H9 (cell line): ENCODE measurements around the gene ARL5A. TPM values are rescaled to one million over a fixed set of nuclear protein-coding genes. Genes with fewer than 3 reads are reported as not detected.

Experiments used
- DNase-seq: peaks from one replicate; pipeline ENCODE4 v3.0.0-alpha.2; 2017
- H2AFZ ChIP-seq: one replicate; pipeline ENCODE4 v1.6.1; 2013; ENCODE audit warnings: mild to moderate bottlenecking, low read length, control low read depth, moderate library complexity
- H2AK5ac ChIP-seq: 2 replicates; pipeline ENCODE4 v1.6.1; 2013; ENCODE audit warnings: low read length, control low read depth, mixed read lengths; ENCODE audit not compliant: insufficient read length
- H2BK120ac ChIP-seq: one replicate; pipeline ENCODE4 v1.6.1; 2013; ENCODE audit warnings: low read depth, mild to moderate bottlenecking, low read length, control low read depth, inconsistent platforms; ENCODE audit not compliant: poor library complexity, severe bottlenecking
- H2BK12ac ChIP-seq: 2 replicates; pipeline ENCODE4 v1.6.1; 2013; ENCODE audit warnings: low read length, control low read depth, mixed read lengths, low read depth; ENCODE audit not compliant: insufficient read length
- H2BK15ac ChIP-seq: 2 replicates; pipeline ENCODE4 v1.6.1; 2013; ENCODE audit warnings: low read depth, low read length, control low read depth
- H2BK20ac ChIP-seq: one replicate; pipeline ENCODE4 v1.6.1; 2013; ENCODE audit warnings: low read depth, mild to moderate bottlenecking, low read length, control low read depth, inconsistent platforms; ENCODE audit not compliant: poor library complexity, severe bottlenecking
- H2BK5ac ChIP-seq: 2 replicates; pipeline ENCODE4 v1.6.1; 2013; ENCODE audit warnings: low read length, control low read depth, mixed read lengths; ENCODE audit not compliant: insufficient read length
- H3K14ac ChIP-seq: 2 replicates; pipeline ENCODE4 v1.6.1; 2013; ENCODE audit warnings: low read length, control low read depth; ENCODE audit not compliant: insufficient read depth
- H3K18ac ChIP-seq: 2 replicates; pipeline ENCODE4 v1.6.1; 2013; ENCODE audit warnings: low read depth, mild to moderate bottlenecking, mixed read lengths, low read length, control low read depth; ENCODE audit not compliant: insufficient read length
- H3K23ac ChIP-seq: 2 replicates; pipeline ENCODE4 v1.6.1; 2013; ENCODE audit warnings: low read length, control low read depth, mixed read lengths, low read depth; ENCODE audit not compliant: insufficient read length
- H3K23me2 ChIP-seq: 2 replicates; pipeline ENCODE4 v1.6.1; 2013; ENCODE audit warnings: low read depth, mild to moderate bottlenecking, mixed read lengths, low read length, control low read depth; ENCODE audit not compliant: insufficient read length, poor library complexity, severe bottlenecking
- H3K27ac ChIP-seq: 2 replicates; pipeline ENCODE4 v1.5.1; 2013; ENCODE audit warnings: low read length, control low read depth, mixed read lengths, low read depth; ENCODE audit not compliant: insufficient read length
- H3K27me3 ChIP-seq: 2 replicates; pipeline ENCODE4 v1.6.1; 2013; ENCODE audit warnings: low read length, control low read depth, inconsistent platforms; ENCODE audit not compliant: insufficient read depth
- H3K4ac ChIP-seq: 2 replicates; pipeline ENCODE4 v1.6.1; 2013; ENCODE audit warnings: low read depth, mild to moderate bottlenecking, control low read depth, inconsistent platforms, low read length, moderate library complexity
- H3K4me1 ChIP-seq: 2 replicates; pipeline ENCODE4 v1.6.1; 2013; ENCODE audit warnings: low read length, control low read depth, inconsistent platforms; ENCODE audit not compliant: insufficient read depth
- H3K4me2 ChIP-seq: 2 replicates; pipeline ENCODE4 v1.6.1; 2013; ENCODE audit warnings: low read length, control low read depth, mixed read lengths; ENCODE audit not compliant: insufficient read length, insufficient read depth
- H3K56ac ChIP-seq: 2 replicates; pipeline ENCODE4 v1.6.1; 2013; ENCODE audit warnings: low read depth, mild to moderate bottlenecking, mixed read lengths, low read length, control low read depth; ENCODE audit not compliant: insufficient read length
- H3K79me1 ChIP-seq: 2 replicates; pipeline ENCODE4 v1.6.1; 2013; ENCODE audit warnings: low read depth, mild to moderate bottlenecking, moderate library complexity, low read length, control low read depth, inconsistent platforms; ENCODE audit not compliant: insufficient read depth, poor library complexity, severe bottlenecking
- H3K79me2 ChIP-seq: 2 replicates; pipeline ENCODE4 v1.6.1; 2013; ENCODE audit warnings: low read length, control low read depth, inconsistent platforms; ENCODE audit not compliant: insufficient read depth
- H3K9ac ChIP-seq: 2 replicates; pipeline ENCODE4 v1.6.1; 2013; ENCODE audit warnings: low read length, control low read depth, mixed read lengths; ENCODE audit not compliant: insufficient read length; ENCODE audit errors: extremely low read depth
- H3K9me3 ChIP-seq: one replicate; pipeline ENCODE4 v1.6.1; 2013; ENCODE audit warnings: low read depth, low read length, inconsistent platforms; ENCODE audit not compliant: control insufficient read depth
- H3T11ph ChIP-seq: one replicate; pipeline ENCODE4 v1.6.1; 2013; ENCODE audit warnings: mild to moderate bottlenecking, low read length, control low read depth, inconsistent platforms
- H4K20me1 ChIP-seq: one replicate; pipeline ENCODE4 v1.6.1; 2013; ENCODE audit not compliant: control insufficient read depth, insufficient read length, insufficient read depth
- H4K5ac ChIP-seq: 2 replicates; pipeline ENCODE4 v1.6.1; 2013; ENCODE audit warnings: low read depth, mild to moderate bottlenecking, mixed read lengths, low read length, control low read depth; ENCODE audit not compliant: insufficient read length
- H4K8ac ChIP-seq: replicated peaks from 2 replicates; pipeline ENCODE4 v1.6.1; 2013; ENCODE audit warnings: low read length, control low read depth, mixed read lengths, low read depth; ENCODE audit not compliant: insufficient read length
- H4K91ac ChIP-seq: 2 replicates; pipeline ENCODE4 v1.6.1; 2013; ENCODE audit warnings: low read depth, mild to moderate bottlenecking, moderate library complexity, mixed read lengths, low read length, control low read depth; ENCODE audit not compliant: insufficient read length
- H3K27ac Mint-ChIP-seq, 3 experiments: 2 replicates in 2 of 3; 3 replicates in 1 of 3; pipeline ENCODE4 v1.8.0; 2020 to 2021; ENCODE audit warnings: mixed read lengths in 3 of 3, mild to moderate bottlenecking in 1 of 3, moderate library complexity in 1 of 3
- H3K27me3 Mint-ChIP-seq: 2 replicates; pipeline ENCODE4 v1.8.0; 2021; ENCODE audit warnings: low read depth, mild to moderate bottlenecking, moderate library complexity, mixed read lengths
- H3K36me3 Mint-ChIP-seq, 3 experiments: 2 replicates in 2 of 3; 3 replicates in 1 of 3; pipeline ENCODE4 v1.8.0; 2020 to 2021; ENCODE audit warnings: low read depth in 3 of 3, mixed read lengths in 3 of 3; ENCODE audit not compliant: insufficient read depth in 1 of 3
- H3K4me1 Mint-ChIP-seq, 2 experiments: 2 replicates each; pipeline ENCODE4 v1.8.0; 2020; ENCODE audit warnings: mixed read lengths in 2 of 2
- H3K4me3 Mint-ChIP-seq, 2 experiments: 2 replicates in 1 of 2; 3 replicates in 1 of 2; pipeline ENCODE4 v1.8.0; 2020 to 2021; ENCODE audit warnings: mild to moderate bottlenecking in 2 of 2, mixed read lengths in 2 of 2, moderate library complexity in 1 of 2
- H3K9me3 Mint-ChIP-seq, 2 experiments: 2 replicates in 1 of 2; 3 replicates in 1 of 2; pipeline ENCODE4 v1.8.0; 2020; ENCODE audit warnings: mild to moderate bottlenecking in 2 of 2, mixed read lengths in 2 of 2, moderate library complexity in 1 of 2
- total RNA-seq: library from RNA; stranded (reverse); gene quantifications from 2 replicates; pipeline ENCODE4 v1.2.1, GENCODE V29; 2021
- TF ChIP-seq, protein P1 (sequence below): fragments of 200-600 bp; sonication (generic); conservative IDR thresholded peaks from 3 replicates; pipeline ENCODE4 v1.8.0; 2021; ENCODE audit warnings: antibody characterized with exemption, mild to moderate bottlenecking

The ARL5A gene
- total RNA-seq, 1 experiment from 2014 or later, result 66.7 TPM

DNA sequence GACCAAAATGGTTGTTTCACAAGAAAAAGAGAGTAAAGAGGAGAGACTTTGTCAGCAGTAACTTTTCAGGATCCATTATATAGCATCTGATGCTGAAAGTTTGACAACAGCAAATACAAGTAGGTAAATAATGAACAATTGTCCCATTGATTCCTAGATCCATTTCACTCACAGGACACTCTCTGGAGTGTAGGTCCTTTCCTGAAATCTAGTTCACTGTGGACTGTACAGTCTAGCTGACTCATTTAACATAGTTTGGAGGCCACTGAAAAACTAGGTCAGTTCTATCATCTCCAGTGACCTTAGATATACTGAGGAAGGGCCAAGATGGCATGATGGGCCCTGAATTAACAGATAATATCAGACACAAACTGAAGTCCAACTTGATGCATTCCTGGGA, 74.7 kb downstream of the ARL5A start:
- TF ChIP-seq, protein P1, sequence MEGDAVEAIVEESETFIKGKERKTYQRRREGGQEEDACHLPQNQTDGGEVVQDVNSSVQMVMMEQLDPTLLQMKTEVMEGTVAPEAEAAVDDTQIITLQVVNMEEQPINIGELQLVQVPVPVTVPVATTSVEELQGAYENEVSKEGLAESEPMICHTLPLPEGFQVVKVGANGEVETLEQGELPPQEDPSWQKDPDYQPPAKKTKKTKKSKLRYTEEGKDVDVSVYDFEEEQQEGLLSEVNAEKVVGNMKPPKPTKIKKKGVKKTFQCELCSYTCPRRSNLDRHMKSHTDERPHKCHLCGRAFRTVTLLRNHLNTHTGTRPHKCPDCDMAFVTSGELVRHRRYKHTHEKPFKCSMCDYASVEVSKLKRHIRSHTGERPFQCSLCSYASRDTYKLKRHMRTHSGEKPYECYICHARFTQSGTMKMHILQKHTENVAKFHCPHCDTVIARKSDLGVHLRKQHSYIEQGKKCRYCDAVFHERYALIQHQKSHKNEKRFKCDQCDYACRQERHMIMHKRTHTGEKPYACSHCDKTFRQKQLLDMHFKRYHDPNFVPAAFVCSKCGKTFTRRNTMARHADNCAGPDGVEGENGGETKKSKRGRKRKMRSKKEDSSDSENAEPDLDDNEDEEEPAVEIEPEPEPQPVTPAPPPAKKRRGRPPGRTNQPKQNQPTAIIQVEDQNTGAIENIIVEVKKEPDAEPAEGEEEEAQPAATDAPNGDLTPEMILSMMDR, result no peak
- Histone ChIP-seq H3K79me2 (no peaks in the 10 kb centered on the region), H2BK20ac (no peak overlapping the region), H3K56ac (no peak overlapping the region), H2BK120ac (no peak overlapping the region), H3K27me3 (no peaks in the 10 kb centered on the region), H2BK12ac (no peak overlapping the region), H3K18ac (no peak overlapping the region), H3T11ph (no peak overlapping the region), H2BK5ac (no peak overlapping the region), H3K4me2 (no peak overlapping the region), H3K23me2 (no peaks in the 10 kb centered on the region), H3K9ac (no peak overlapping the region), H3K27ac (no peak overlapping the region), H2BK15ac (no peak overlapping the region), H4K91ac (no peak overlapping the region), H4K5ac (no peak overlapping the region), H3K4ac (no peak overlapping the region), H4K20me1 (no peaks in the 10 kb centered on the region), H3K9me3 (no peaks in the 10 kb centered on the region), H3K79me1 (no peaks in the 10 kb centered on the region), H4K8ac (no peak overlapping the region), H2AK5ac (no peak overlapping the region), H2AFZ (no peak overlapping the region), H3K23ac (no peak overlapping the region), H3K4me1 (peaks cover 2% of the 10 kb centered on the region), H3K14ac (no peak overlapping the region)
- no peak overlapping the region for H3K27ac Mint-ChIP-seq
- H3K4me3 Mint-ChIP-seq, result no peak overlapping the region
- no peaks in the 10 kb centered on the region for H3K36me3 Mint-ChIP-seq
- H3K9me3 Mint-ChIP-seq, result no peaks in the 10 kb centered on the region; a peak in 2 of 5 replicates
- peaks cover 6 to 7% of the 10 kb centered on the region in 2 experiments; a peak in 3 of 4 replicates for H3K4me1 Mint-ChIP-seq
- no peaks in the 10 kb centered on the region for H3K27me3 Mint-ChIP-seq
- no peak for DNase-seq

Other genes with a start within 250 kb of the ARL5A start
- gene NEB, start 93.9 kb downstream of the ARL5A start, total RNA-seq, result 0.75 and 0.98 TPM in 2 replicates